Fibroblast of lung (primary cell): ENCODE measurements around the gene CHADL.

ENCODE experiments used
- CTCF ChIP-seq, 2 donors: IDR thresholded peaks in 1 of 2; conservative IDR thresholded peaks in 1 of 2; 1 replicate in 1 of 2; 2 replicates in 1 of 2; pipeline ENCODE4 v1.5.1; 2011 to 2012; ENCODE audit warnings: low read length in 2 of 2, control low read depth in 1 of 2, inconsistent platforms in 1 of 2, low read depth in 1 of 2, mild to moderate bottlenecking in 1 of 2
- EZH2 ChIP-seq: IDR thresholded peaks from 2 replicates; pipeline ENCODE4 v1.5.1; 2012; ENCODE audit warnings: low read length, control low read depth, mild to moderate bottlenecking; ENCODE audit errors: missing control alignments

GRCh38 chr22:41222846-41223507 lies 17.8 kb downstream of the CHADL start:
- TF ChIP-seq CTCF (conservative IDR thresholded peaks at IDR 0.05 in 1 of 2, IDR thresholded peaks at IDR 0.05 in 1 of 2; ENCODE audit: low read depth in 1 of 2, low read length in 2 of 2) (no peak), EZH2 (no peak)
